Neural progenitor cell (in vitro differentiated cells): Measurements from ENCODE around the gene DCAF8.

ENCODE experiments used
- EZH2 ChIP-seq: fragments of 200-600 bp; sonication (generic); IDR thresholded peaks from 2 replicates; pipeline ENCODE4 v1.6.1; 2017; ENCODE audit warnings: antibody characterized with exemption, mild to moderate bottlenecking, moderate library complexity
- EZH2phosphoT487 ChIP-seq: fragments of 200-600 bp; sonication (generic); IDR thresholded peaks from 2 replicates; pipeline ENCODE4 v1.6.1; 2017; ENCODE audit warnings: antibody characterized with exemption
- TF ChIP-seq, protein P1 (sequence below): fragments of 200-600 bp; sonication (generic); IDR thresholded peaks from 2 replicates; pipeline ENCODE4 v1.5.1; 2017; ENCODE audit warnings: antibody characterized with exemption, mild to moderate bottlenecking

DNA sequence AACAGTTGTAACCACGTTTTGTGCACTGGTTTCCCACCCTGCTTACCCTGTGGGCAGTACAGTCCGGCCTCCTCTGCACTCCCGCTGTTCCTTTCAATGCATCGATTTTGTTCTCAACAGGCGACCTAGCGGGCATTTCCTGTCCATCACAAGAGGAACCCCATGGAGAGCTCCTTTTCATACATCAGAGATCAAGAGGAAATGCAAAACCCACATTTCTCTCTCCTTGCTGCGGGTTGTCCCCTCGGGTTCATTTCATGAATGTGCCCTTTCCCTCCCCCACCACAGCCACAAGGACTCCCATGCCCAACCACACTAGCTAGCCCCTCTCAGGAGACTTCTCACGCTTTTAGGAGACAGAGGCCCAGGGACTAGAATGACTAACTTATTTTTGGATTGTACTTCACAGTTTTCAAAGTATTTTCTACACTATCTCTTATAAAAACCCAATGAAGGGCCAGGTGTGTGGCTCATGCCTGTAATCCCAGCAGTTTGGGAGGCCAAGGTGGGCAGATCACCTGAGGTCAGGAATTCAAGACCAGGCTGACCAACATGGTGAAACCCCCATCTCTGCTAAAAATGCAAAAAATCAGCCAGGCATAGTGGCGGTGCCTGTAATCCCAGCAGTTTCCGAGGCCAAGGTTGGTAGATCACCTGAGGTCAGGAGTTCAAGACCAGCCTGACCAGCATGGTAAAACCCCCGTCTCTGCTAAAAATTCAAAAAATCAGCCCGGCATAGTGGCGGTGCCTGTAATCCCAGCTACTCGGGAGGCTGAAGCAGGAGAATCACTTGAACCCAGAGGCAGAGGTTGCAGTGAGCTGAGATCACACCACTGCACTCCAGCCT lies 92.6 kb downstream of the DCAF8 start:
- TF ChIP-seq, protein P1, sequence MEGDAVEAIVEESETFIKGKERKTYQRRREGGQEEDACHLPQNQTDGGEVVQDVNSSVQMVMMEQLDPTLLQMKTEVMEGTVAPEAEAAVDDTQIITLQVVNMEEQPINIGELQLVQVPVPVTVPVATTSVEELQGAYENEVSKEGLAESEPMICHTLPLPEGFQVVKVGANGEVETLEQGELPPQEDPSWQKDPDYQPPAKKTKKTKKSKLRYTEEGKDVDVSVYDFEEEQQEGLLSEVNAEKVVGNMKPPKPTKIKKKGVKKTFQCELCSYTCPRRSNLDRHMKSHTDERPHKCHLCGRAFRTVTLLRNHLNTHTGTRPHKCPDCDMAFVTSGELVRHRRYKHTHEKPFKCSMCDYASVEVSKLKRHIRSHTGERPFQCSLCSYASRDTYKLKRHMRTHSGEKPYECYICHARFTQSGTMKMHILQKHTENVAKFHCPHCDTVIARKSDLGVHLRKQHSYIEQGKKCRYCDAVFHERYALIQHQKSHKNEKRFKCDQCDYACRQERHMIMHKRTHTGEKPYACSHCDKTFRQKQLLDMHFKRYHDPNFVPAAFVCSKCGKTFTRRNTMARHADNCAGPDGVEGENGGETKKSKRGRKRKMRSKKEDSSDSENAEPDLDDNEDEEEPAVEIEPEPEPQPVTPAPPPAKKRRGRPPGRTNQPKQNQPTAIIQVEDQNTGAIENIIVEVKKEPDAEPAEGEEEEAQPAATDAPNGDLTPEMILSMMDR: no peak
- TF ChIP-seq EZH2phosphoT487 (no peak), EZH2 (no peak)
